Lung (tissue), 12 donors: ENCODE results near the gene DYNLL2. TPM values are rescaled to one million over a fixed set of nuclear protein-coding genes. Genes with fewer than 3 reads are reported as not detected.

ENCODE experiments used
- ATAC-seq: fragments of 200-7000 bp; cut with Tn5 transposase; one replicate; pipeline ENCODE4 v1.9.1; 2020; ENCODE audit warnings: moderate number of reproducible peaks; ENCODE audit not compliant: insufficient read depth, low FRiP score
- DNase-seq, 3 donors: peaks; one replicate each; pipeline ENCODE4 v3.0.0-alpha.2; 2013 to 2017
- H3K27ac ChIP-seq, 2 donors: one replicate each; pipeline ENCODE4 v1.5.1; 2013; ENCODE audit warnings: mild to moderate bottlenecking in 2 of 2, moderate library complexity in 2 of 2, control low read depth in 1 of 2, inconsistent platforms in 1 of 2, low read depth in 1 of 2, low read length in 1 of 2
- H3K27me3 ChIP-seq, 3 donors: one replicate each; pipeline ENCODE4 v1.5.1; 2013; ENCODE audit warnings: low read length in 2 of 3; ENCODE audit not compliant: control insufficient read depth in 3 of 3, insufficient read depth in 3 of 3
- H3K36me3 ChIP-seq, 4 donors: one replicate each; pipeline ENCODE4 v1.5.1; 2013; ENCODE audit warnings: low read length in 4 of 4, mild to moderate bottlenecking in 1 of 4, moderate library complexity in 1 of 4; ENCODE audit not compliant: control insufficient read depth in 4 of 4, insufficient read depth in 4 of 4
- H3K4me1 ChIP-seq, 5 donors: one replicate each; pipeline ENCODE4 v1.5.1; 2013; ENCODE audit warnings: low read length in 5 of 5, mild to moderate bottlenecking in 2 of 5, moderate library complexity in 1 of 5; ENCODE audit not compliant: control insufficient read depth in 5 of 5, insufficient read depth in 5 of 5
- H3K4me3 ChIP-seq: one replicate; pipeline ENCODE4 v1.5.1; 2013; ENCODE audit warnings: mild to moderate bottlenecking, control low read depth, moderate library complexity
- H3K9ac ChIP-seq, 2 donors: one replicate each; pipeline ENCODE4 v1.5.1; 2013; ENCODE audit warnings: low read length in 2 of 2, control low read depth in 1 of 2; ENCODE audit not compliant: insufficient read depth in 1 of 2
- H3K9me3 ChIP-seq, 4 donors: one replicate each; pipeline ENCODE4 v1.5.1; 2013; ENCODE audit warnings: low read length in 3 of 4, mild to moderate bottlenecking in 1 of 4, moderate library complexity in 1 of 4; ENCODE audit not compliant: control insufficient read depth in 4 of 4, insufficient read depth in 3 of 4
- CTCF ChIP-seq: IDR thresholded peaks from 2 replicates; pipeline ENCODE4 v1.5.1; 2012; ENCODE audit warnings: mild to moderate bottlenecking; ENCODE audit errors: control extremely low read depth, extremely low read depth
- WGBS, 2 donors: extraction: QIAGEN DNeasy Blood & Tissue Kit; methylation state at CpG; one replicate each; pipeline ENCODE4 v1.1.7; 2013; 5-methylcytosine and 5-hydroxymethylcytosine counted together
- polyA plus RNA-seq, 2 donors: library from polyadenylated mRNA; stranded (reverse); fragments of 200-250 nt; gene quantifications; one replicate each; pipeline ENCODE4 v1.2.1, GENCODE V29; 2013
- total RNA-seq, 2 donors: library from RNA; depleted of rRNA in 1 of 2; stranded (reverse); fragments of >200 nt in 1 of 2; gene quantifications; one replicate each; pipeline ENCODE4 v1.2.1, GENCODE V29; 2014 to 2021
- donor health status: control.
- donor health status: control.
- donor health status: Bipolar disorder and iron deficiency.
- donor health status: healthy.
- donor health status: DM: yes; HTN: yes; CAD: no.

The DYNLL2 gene
- total and polyA plus RNA-seq, 4 donors, result 21.8 to 36.5 (median 26.6) TPM

DNA sequence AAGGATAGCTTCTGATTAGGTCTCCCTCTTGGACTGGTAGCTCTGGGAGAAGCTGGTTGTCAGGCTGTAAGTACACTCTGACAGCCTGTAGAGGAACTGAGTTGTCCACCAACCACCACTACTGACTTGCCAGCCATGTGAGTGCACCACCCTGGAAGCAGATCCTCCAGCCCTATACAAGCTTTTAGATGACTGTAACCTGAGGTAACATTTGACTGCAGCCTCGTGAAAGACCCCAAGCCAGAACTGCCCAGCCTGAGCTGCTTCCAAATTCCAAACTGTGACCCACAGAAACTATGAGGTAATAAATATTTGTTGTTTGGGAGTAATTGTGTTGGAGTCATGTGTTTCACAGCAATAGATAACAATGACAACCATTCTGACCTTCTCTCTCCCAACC lies 30.8 kb upstream of the DYNLL2 start:
- no peak overlapping the region for H3K9ac ChIP-seq
- TF ChIP-seq CTCF, result no peak
- DNase-seq (no peak), ATAC-seq (no peak)
- 19 to 89% methylated on average over 1 of the region's 1 CpG for WGBS, 2 donors
- no peak overlapping the region for H3K4me3 ChIP-seq
- H3K4me1 ChIP-seq, result peaks cover 0 to 3% (median 0%) of the 10 kb centered on the region in 5 donors
- H3K27ac ChIP-seq, result no peak overlapping the region
- no peaks in the 10 kb centered on the region for H3K27me3 ChIP-seq
- H3K9me3 ChIP-seq, result no peaks in the 10 kb centered on the region
- no peaks in the 10 kb centered on the region for H3K36me3 ChIP-seq

DNA sequence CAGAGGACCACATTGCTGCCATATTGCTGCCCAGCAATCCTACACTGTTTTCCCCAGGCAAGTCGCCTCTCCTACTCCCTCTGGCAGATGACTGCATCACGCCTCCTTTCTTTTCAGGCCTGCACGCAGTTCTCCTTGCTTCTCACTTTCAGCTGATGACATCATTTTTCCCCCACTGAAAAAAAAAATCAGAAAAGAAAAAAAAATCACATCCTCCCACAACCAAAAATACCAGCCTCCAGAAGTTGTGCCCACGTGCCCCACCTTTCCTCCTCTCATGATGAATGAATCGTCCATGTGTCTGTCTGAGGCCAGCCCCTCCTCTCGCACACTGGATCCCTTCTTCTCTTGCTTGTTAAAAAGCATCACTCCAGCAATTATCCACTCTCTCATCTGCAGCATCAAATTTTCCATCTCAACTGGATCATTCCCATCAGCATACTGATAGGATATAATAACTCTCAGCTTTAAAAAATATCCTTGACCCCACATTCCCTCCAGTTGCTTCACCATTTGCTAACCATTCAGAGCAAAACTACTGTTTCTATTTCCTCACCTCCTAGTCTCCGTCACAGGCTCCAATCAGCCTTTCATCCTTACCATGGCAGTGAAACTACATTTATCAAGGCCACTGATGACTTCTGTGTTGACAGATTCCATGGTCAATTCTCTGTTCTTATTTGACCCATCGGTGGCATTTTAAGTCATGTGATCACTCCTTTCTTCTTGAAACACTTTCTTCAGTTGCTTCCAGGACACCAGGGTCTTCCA lies 30.1 kb upstream of the DYNLL2 start:
- no peak for ATAC-seq
- no peak for TF ChIP-seq CTCF
- Histone ChIP-seq H3K27ac (no peak overlapping the region), H3K4me3 (no peak overlapping the region), H3K9me3 (no peaks in the 10 kb centered on the region), H3K9ac (no peak overlapping the region), H3K4me1 (peaks cover 0 to 3% (median 0%) of the 10 kb centered on the region in 5 donors), H3K27me3 (no peaks in the 10 kb centered on the region), H3K36me3 (no peaks in the 10 kb centered on the region)
- DNase-seq, result no peak
- WGBS, 2 donors, result 70 to 71% methylated on average over 8 of the region's 8 CpGs

GRCh38 chr17:58054641-58055040 lies 28.6 kb upstream of the DYNLL2 start:
- no peaks in the 10 kb centered on the region for H3K27me3 ChIP-seq
- H3K4me3 ChIP-seq, result no peak overlapping the region
- ATAC-seq, result no peak
- H3K4me1 ChIP-seq, result peaks cover 0 to 7% (median 0%) of the 10 kb centered on the region in 5 donors
- no peak for TF ChIP-seq CTCF
- H3K36me3 ChIP-seq, result no peaks in the 10 kb centered on the region
- H3K27ac ChIP-seq, result no peak overlapping the region
- H3K9ac ChIP-seq, result no peak overlapping the region
- 90 to 93% methylated on average over 6 of the region's 6 CpGs for WGBS, 2 donors
- no peak for DNase-seq
- H3K9me3 ChIP-seq, result no peaks in the 10 kb centered on the region

GRCh38 chr17:58056476-58056875 lies 26.7 kb upstream of the DYNLL2 start:
- no peak for TF ChIP-seq CTCF
- no peak overlapping the region for H3K4me3 ChIP-seq
- no peak for ATAC-seq

More at GRCh38 chr17:58056476-58056875, 26.7 kb upstream of the DYNLL2 start:
- Histone ChIP-seq H3K9ac (no peak overlapping the region), H3K27me3 (no peaks in the 10 kb centered on the region), H3K9me3 (no peaks in the 10 kb centered on the region), H3K4me1 (peaks cover 0 to 24% (median 9%) of the 10 kb centered on the region in 5 donors), H3K36me3 (no peaks in the 10 kb centered on the region), H3K27ac (no peak overlapping the region)
- DNase-seq, result no peak
